A673 (cell line): ENCODE measurements around the gene DSCAM.

ENCODE experiments used
- CTCF ChIP-seq: fragments of 300-800, 200-600 bp; sonication (generic); conservative IDR thresholded peaks from 2 replicates; pipeline ENCODE4 v1.5.1; 2017; ENCODE audit warnings: low read depth, mild to moderate bottlenecking, antibody characterized with exemption, low read length, moderate library complexity, mixed read lengths
- EZH2 ChIP-seq: fragments of 200-600 bp; sonication (generic); IDR thresholded peaks from 2 replicates; pipeline ENCODE4 v1.6.1; 2017; ENCODE audit warnings: borderline replicate concordance, low read depth, mild to moderate bottlenecking, mixed read lengths, antibody characterized with exemption, low read length; ENCODE audit not compliant: poor library complexity, severe bottlenecking

DNA sequence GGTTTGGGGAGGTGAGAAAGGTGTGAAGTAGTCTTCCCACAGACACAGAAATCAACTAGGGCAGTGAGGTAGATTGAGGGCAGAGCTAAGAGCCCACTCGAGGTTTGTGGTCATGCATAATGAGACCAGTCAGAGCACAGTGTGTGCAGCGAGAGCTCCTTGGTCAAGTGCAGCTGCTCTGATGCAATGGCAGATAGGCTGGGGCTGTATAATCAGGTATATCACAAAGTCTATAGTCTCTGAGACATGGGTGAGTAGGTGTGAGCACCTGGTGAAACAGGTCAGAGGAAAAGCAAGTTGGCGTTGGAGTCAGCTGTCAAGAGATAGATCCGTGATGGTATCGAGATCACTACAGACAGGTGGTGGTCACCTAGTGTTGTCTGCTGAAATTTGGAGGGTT, 17.6 kb downstream of the DSCAM start:
- no peak for TF ChIP-seq CTCF
- TF ChIP-seq EZH2: no peak
